ENCODE data around the gene CDH13.

Gene CDH13

DNA sequence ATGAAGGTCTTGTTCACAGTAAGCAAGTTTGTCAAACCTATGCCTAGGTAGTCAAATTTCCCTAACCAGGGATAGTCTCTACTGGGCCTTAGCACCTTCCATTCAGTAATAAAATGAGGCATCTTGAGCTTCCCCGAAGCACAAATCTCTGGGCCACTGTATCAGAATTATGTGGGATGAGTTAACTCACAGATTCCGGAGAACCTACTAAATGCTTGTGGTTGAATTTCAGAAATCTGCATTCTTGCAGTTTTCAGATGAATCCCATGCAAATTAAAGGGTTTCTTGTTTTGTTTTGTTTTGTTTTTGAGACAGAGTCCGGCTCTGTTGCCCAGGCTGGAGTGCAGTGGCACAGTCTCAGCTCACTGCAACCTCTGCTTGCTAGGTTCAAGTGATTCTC is 702.2 kb downstream of the CDH13 start:
- no peak for DNase-seq

DNA sequence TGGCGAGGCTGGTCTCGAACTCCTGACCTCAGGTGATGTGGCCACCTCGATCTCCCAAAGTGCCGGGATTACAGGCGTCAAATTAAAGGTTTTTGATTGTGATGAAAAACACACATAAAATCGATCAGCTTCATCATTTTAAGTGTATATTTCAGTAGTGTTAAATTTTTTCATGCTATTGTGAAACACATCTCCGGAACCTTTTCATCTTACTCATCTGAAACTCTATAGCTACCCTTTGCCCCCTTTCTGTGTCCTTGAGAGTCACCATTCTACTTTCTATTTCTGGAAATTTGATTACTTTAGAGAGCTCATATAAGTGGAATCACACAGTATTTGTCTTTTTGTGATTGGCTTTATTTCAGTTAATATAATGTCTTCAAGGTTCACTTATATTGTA is 702.7 kb downstream of the CDH13 start:
- no peak for DNase-seq

DNA sequence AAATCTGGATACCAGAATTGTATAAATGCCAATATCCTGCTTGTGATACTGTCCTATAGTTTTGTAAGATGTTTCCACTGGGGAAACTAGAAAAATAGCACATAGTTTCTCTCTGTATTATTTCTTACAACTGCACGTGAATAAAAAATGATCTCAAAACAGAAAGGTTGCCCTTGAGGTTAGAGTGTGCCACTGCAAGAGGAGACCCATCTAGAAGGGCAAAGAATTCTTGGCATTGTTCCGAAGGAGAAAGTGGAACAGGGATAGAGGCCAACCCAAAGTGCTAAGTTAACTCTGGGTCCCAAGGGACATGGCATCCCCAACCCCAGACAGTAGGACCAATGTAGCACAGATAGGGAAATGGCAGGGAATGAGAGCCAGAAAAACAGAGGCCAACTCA is 703.5 kb downstream of the CDH13 start:
- DNase-seq, result no peak

DNA sequence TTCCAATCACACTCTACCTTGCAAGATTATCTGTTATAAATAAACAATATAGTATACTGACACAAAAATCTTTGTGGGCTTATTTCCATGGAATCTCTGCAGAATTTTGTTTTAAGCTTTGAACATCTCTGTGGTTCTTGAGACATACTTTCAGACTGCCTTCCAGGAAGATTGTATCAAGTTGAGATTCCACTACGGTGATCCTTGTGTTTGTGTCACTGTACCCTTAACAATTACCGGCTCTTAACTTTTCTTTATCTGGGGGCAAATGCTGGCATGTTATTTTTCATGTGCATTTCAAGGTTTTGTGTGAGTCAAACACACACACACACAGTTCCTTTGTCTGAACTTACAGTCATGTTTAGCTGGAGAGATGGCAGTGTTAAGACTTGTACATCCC is 708.3 kb downstream of the CDH13 start:
- no peak for DNase-seq

DNA sequence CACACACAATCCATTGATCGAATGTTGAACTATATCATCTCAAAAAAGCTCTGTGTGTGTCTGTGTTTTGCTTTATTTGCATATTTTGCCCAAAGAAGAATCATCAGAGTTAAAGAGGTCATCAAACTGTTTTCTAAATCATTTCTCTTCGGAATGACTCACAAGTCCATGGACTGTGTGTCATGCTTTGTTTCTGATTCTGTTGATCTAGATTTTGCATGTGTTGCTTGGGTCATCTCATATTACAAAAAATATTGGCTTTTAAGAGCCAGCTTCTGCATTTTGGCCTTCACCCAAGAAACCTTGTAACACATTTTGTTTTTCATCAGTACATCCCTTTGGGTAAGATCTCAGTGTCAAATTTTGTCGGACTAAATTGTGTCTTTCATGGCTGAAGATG is 709.8 kb downstream of the CDH13 start:
- no peak for DNase-seq

DNA sequence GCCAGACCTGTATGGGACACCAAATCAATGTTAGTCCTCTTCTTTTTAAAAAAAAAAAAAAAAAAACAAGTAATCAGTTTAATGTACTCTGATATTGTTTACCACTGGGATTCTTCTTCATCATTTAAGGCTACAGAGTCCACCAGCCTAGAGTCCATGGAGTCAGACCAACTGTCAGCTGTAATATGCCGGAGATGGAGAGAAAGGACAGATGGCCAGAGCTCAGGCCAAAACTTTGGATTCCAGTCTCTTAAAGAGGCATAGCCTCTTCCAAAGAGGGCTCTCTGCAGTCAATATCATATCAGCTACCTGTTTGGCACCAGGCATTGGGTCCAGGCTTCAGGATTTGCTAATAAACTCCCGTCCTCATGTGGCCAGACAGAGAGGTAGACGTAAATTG is 711.4 kb downstream of the CDH13 start:
- DNase-seq, result no peak

DNA sequence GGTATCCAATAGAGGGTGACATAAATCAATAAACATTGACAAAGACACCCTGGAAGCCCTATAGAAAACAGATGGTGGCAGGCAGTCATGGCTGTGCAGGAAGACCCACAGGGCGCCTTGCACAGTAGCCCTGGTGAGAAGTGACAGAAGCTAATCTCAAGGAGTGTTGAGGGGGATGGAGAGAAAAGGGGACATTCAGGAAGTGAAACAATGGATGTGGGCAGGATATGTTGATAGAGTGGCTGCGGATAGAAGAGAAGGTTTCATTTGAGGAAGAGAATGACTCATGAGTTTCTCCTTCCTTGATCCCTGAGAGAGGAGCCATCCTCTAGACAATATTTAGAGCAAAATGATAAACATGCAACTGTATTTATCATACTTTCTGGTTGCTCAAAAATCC is 712.2 kb downstream of the CDH13 start:
- no peak for DNase-seq

DNA sequence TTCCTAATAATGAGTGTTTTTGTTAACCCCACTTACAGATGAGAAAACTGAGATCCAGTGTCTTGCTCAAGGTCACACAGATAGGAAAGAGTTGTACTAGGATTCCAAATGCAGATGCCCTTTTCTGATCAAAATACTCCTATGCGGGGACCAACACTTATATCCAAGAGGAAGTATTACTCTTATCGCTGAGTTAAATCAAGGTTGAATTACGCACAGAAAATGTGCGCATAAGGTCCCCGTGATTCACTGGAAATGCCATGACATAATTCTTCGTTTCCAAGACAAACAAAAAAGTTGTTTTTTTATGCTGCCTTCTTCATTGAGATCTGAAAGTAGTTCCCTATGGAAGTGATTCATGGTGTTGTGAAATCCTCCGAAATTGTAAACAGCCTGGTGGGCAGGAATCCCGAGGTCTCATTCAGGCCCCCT is 717.2 kb downstream of the CDH13 start:
- no peak for DNase-seq

DNA sequence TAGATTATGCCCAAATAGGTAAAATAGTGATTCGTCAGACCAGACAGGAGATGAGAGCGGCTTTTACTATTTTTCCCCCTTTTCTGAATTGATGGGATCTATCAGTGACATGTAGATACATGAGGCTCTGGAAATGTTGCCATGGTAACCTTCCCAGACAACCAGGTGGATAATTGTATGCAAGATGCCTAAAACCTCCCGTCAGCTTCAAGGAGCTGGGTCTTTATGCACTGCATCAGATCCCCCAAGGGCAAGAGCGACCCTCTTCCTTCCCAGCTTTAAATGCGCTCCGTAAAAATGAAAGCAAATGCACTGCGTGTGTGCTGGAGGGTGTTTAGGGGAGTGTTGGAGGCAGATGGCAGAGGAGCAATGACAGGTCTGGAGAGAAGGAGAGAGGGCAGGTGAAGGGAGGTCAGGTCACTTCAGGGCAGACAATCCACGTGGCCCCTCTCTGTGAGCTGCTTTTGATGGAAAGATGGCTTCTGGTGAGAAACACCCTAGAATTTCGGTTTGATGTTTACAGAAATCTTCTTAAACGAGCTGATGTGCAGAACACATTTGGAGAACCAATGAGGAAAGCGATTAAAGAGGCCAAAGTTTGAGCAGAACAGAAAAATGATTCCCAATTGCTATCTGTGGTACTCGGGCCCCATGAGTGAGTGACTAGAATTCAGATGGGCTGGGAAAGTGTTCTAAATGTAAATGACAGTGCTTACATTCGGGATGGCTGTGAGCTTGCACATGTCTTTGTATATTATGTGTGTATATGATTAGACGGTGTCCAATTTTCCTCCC is 719.3 kb downstream of the CDH13 start:
- DNase-seq, result no peak

DNA sequence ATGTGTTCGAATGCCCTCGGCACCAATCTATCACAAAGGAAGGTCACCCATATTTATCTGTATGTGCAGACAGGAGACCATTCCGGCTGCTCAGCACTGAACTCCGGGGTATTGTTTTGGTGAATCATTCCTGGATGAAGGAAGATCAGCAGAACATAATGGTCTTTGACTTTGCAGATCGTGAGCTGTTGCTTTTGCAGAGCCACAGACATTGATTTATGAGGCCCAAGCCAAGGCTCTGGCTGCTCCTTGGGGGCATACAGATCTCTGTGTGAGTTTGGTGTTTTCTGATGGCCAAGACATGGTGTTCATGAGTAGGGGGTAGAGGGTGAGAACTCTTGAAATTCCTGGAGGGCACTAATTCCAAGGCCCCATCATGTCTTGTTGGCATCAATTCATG is 722.2 kb downstream of the CDH13 start:
- DNase-seq, result no peak

DNA sequence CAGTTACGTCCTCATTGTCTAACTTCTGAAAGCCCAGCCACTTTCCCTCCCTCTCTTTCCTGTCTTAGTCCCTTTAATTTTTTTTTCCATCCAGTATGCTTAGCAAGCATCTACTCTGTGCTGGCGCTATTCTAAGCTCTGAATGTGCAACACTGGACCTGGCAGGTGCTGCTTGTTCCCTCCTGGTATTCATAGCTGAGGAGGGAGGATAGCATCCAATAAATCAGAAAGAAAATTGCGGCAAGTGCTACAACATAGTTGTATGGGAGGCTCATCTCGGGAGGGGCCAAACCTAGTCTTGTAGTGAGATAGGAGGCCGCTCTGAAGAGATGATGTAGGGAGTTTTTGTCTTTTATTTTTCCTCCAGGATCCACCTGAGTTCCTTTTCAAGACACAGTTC is 723.7 kb downstream of the CDH13 start:
- DNase-seq, result no peak

DNA sequence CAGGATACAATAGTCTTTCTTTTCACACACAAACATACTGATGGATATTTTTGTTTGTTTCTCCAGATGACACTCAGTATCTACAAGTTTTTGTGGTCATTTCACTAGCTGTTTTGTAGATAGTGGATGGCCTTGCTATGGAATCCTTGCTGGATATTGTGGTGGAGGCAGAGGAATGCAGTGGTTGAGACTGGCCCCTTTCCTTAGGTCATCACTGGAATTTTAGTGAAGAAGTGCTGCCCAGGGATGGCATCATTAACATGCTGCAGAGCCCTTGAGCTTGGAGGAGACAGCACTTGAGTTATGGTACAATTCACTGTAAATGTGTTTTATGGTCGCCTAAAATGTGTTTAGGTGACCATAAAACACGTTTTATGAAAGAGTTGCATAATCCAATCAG is 725.1 kb downstream of the CDH13 start:
- DNase-seq, result no peak

DNA sequence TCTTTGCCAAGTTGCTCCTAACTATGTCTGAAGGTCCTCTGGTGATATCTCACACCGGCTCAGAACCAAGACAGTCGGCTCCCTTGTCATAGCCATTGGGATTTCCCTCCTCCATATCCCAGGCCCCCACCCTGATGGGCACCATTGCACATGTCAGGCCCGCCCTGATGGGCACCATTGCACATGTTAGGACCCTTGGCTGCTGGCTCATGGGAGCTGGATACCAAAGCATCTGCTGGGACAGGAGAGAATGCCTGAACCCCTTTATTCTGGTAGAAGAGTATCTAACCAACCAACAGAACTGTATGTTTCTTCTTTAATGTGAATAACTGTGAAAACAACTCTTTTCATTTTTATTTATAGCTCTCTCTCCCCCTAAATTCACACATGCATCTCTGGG is 726.5 kb downstream of the CDH13 start:
- DNase-seq, result no peak

DNA sequence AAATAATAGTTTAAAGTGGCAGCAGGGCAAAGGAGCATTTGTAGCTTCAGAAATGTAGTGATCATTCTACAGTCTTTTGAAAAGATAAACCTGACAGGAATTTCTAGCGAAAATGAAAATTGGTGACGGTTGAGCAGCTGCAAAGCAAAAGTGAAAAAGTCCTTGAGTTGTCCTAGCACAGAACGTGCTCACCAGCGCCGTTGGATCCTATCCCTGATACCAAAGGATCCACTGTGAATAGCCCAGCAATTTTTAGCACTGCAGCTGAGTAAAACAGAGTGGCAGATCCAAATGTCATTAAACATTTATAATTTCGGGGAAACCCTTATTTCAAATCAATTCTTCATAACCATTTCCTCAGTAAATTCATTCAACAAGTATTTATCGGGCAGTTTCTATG is 727.2 kb downstream of the CDH13 start:
- no peak for DNase-seq

DNA sequence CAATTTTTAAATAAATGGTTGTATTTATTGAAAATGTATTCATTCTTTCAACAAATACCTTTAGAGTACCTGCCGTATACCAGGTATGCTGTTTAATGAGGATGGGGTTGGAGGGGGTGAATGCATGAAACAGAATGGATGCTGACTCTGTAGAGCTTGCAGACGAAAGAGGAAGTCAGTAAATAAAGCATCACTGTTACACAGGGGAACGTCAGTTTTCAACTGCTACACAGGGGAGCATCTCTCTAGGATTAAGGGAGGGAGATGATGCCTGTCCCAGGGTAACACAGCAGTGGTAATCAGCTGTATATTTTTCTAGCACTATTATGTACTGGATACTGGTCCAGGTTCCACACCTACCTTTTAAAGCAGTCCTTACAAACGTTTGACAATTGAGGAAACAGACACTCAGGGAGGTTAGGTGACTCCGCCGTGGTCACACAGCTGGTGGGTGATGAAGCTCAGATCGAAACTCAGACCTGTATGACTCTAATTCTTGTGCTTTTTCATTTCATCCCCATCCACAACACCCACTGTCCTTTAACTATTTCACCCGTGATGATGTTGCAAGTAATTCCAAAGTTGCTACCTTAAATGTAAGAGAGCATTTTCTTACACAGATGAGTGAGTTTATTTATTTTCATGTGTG is 728.9 kb downstream of the CDH13 start:
- DNase-seq, result no peak

DNA sequence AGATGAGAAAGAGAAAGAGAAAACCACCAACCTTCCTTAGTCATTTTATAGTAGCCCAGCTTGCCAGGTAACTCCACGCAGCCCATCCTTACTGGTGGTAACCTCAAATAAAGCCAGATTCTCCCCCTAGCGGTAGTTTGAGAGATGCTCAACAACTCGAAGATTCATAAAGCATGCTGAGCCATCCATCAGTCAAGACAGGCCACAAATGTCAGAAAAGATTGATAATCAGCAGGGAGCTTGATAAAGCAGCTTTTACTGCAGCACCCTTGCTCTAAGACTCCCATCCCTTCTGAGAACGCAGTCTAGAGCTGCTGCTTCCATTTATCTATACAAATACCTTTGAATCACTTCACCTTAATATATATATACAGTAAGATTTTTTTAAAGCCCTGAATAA is 729.5 kb downstream of the CDH13 start:
- DNase-seq, result peak; percentile 66

DNA sequence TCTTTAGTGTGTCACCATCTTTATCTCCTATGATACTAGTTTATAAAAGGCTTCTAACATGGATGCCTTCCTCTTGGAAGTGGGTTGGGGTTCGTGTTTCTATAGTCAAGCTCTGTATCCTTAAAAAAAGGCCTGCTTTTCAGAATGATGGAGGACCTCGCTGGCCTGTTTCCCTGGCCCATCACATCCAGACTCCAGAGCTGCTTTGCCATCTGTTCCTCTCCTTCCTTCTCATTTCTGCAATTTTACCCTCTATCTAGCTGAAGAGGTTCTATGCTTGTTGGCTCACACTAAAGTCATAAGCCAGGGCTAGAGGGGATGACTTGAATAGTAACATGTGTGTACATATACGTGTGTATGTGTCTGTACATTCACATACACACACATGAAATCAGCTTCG is 730.2 kb downstream of the CDH13 start:
- DNase-seq, result no peak

DNA sequence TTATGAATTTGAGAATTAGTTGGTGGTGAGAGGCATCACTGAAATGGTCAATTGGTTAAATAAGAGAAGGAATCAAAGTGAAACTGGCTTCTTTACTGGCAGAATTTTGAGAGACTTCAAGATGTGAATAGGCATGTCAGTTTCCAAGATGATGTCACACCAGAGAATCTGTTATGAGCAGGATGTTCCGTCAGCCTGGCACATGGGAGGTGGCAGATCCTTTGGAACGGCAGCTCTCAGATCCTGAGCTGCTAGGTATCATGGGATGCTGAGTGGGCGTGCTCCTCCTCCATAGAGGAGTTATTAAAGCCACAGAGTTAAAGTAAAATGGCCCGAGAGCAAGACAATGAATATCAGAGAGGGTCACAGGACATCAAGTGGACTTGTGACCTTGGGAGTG is 736.8 kb downstream of the CDH13 start:
- no peak for DNase-seq

DNA sequence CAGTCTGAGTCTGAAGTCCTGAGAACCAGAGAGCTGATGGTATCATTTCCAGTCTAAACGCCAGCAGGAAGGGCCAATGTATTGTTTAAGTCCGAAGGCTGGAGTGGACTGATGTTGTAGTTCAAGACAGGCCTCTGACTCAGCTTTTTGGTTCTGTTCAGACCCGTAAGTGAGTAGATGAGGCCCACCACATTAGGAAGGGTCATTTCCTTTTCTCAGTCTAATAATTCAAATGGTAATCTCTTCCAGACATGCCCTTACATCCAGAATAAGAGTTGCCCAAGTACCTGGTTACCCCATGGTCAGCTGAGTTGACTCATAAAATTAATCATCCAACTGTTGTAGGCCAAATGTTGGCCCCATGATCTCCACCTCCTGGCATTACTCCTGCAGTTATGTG is 738.4 kb downstream of the CDH13 start:
- no peak for DNase-seq

DNA sequence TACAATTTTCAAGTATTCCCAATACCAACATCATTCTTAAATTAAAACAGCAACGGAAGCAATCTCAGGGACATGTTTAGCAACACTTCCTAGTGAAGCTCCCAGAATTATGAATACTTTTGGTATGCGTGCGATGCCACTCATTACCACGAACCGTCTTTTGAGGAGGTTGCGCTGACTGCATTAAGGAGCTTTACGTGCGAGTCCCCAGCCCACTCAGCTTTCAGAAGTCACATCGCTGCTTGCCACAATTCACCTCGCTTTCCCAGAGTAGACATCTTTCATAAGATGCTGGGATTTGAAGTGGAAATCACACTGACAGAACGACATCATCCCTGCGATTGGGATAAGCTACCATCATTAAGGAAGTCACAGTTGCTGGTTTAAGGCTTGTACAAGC is 739.5 kb downstream of the CDH13 start:
- DNase-seq, result no peak

DNA sequence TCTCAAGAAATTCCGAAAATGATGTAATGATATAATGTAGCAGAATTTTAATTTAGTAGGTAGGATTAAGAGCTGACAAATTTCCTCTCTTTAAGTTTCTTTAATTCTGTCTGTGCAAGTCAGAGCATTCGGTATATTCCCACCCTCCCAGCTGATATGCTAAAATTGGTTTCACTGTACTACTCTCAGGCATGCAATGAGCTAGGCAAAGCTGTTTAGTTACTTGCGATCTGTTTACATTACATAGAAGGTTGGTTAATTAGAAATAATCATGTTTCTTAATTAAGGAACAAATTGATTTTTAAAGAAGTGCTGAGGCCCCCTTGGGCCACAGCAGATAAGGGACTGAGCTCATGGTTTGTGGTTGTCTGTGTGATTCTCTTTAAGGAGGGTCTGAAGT is 748.2 kb downstream of the CDH13 start:
- DNase-seq, result no peak

DNA sequence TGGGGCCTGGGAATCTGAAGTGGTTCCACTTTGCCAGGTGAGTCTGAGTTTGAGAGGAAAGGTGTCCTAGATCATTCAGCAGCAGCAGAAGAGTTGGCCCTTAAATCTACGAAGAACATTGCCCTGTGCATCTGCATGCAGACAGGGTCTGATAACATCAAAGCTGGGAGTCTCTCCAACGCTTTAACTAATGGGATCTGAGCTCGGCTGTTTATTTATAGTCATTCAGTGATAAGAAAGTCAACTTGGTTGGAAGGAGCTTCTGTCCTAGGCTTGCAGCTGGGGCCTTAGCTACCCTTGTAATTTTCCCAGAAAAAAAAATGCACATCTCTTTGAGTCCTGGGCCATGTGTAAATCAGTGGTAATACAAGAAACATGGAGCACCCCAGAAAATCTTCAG is 763.0 kb downstream of the CDH13 start:
- DNase-seq, result no peak

DNA sequence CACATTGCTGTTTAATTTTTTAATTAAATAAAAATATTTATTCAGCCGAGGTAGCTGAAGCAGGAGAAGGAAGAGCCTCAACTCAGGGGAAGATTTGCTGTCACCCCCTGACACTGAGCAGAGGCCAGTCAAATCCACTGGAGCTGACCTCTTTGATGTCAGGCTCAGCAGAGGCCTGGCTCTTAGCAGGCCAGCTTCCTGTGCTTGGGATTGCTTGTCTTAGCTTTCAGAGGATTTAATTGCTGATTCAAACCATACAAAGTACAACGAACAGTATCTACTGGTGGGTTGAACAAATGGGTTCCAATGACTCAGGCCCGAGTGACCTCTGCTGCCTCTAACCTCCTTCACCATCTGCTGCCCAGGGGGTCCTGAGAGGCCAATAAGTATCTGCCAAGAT is 764.0 kb downstream of the CDH13 start:
- DNase-seq, result no peak

DNA sequence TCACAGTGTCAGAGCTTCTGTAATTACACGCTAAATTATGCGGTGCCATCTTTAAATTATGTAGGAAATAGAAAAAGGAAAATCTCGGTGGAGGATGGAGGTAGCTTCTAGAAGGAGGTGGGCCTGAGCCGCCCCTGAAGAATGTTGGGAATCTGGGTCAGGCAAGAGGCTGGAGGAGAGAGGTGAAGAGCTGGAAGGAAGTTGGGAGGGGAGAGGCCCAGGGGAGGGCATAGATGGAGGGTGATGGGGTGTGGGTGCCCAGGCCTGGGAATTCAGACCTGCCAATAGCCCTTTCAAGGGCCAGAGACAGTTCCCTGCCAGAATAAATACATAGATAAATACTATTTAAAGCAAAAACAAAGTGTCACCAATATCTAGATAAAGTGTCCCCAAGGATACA is 766.0 kb downstream of the CDH13 start:
- no peak for DNase-seq
